Peyer's patch (tissue), 4 donors: ENCODE data around the gene SPSB4.

Experiments used
- POLR2A ChIP-seq, 2 donors: fragments of 450-650 bp; IDR thresholded peaks; one replicate each; pipeline ENCODE4 v1.5.1; 2017; ENCODE audit warnings: antibody characterized with exemption in 2 of 2, mild to moderate bottlenecking in 2 of 2, moderate library complexity in 2 of 2
- TF ChIP-seq, protein P1 (sequence below), 6 experiments: fragments of 450-650 bp in 4 of 6; fragments of 200-600 bp in 2 of 6; sonication (generic) in 1 of 6; IDR thresholded peaks; one replicate each; pipeline ENCODE4 v1.5.1; 2017 to 2019; ENCODE audit warnings: antibody characterized with exemption in 6 of 6, mild to moderate bottlenecking in 3 of 6, moderate library complexity in 1 of 6

DNA sequence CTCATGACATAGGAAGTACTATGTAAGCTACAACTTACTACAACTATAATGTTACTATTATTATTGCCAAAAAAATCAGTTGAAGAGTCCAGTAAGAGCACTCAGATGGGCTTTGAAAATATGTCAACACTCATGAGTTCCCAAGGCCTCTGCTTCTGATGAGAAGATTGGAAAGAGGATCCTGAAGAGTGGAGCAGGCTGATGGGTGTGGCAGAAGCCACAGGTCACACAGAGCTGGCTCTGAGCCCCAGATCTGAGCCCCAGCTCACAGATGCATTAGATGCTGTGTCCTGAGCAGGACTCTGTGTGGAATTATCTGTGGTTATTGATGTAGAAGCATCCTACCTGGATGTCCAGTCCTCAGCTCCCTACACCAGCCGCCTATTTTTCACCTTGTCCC lies 65.6 kb downstream of the SPSB4 start:
- TF ChIP-seq, protein P1, sequence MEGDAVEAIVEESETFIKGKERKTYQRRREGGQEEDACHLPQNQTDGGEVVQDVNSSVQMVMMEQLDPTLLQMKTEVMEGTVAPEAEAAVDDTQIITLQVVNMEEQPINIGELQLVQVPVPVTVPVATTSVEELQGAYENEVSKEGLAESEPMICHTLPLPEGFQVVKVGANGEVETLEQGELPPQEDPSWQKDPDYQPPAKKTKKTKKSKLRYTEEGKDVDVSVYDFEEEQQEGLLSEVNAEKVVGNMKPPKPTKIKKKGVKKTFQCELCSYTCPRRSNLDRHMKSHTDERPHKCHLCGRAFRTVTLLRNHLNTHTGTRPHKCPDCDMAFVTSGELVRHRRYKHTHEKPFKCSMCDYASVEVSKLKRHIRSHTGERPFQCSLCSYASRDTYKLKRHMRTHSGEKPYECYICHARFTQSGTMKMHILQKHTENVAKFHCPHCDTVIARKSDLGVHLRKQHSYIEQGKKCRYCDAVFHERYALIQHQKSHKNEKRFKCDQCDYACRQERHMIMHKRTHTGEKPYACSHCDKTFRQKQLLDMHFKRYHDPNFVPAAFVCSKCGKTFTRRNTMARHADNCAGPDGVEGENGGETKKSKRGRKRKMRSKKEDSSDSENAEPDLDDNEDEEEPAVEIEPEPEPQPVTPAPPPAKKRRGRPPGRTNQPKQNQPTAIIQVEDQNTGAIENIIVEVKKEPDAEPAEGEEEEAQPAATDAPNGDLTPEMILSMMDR (IDR thresholded peaks at IDR 0.05) = no peak
- no peak for TF ChIP-seq POLR2A (IDR thresholded peaks at IDR 0.05)
